Measurements from ENCODE around the gene UBXN11.

DNA sequence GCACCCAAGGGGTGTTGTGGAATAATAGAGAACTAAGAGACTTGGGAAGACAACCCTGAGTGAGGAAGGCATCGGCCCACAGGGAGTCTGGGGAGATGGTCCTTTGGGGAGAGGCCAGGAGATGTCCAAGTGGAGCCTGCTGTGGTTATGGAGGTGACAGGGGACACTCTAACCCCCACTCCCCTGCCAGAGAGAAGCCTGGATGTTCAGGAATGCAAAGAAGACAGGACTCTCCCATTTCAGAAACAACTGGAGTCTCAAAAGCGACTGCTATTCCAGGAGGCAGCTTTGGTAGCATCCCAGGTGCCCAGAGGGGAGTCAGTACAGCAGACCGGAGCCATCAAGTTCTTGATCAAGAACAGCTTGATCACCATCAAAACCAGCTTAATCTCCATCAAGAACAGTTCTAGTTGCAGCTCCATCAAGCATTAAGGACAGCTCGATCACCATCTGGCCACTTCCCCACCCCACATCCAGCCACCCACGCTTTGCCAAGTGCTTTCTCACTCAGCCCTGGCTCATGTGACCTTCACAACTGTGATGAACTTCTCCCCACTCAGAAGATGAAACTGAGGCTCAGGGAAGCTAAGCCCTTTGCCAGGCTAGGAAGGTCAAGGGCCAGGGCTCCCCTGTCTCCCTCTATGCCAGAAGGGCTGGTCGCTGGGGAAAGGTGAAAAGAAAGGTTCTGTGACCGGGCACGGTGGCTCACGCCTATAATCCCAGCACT lies 12.1 kb upstream of the UBXN11 start:
- no peak for TF ChIP-seq POLR2A (IDR thresholded peaks at IDR 0.05)
- TF ChIP-seq, protein P1, sequence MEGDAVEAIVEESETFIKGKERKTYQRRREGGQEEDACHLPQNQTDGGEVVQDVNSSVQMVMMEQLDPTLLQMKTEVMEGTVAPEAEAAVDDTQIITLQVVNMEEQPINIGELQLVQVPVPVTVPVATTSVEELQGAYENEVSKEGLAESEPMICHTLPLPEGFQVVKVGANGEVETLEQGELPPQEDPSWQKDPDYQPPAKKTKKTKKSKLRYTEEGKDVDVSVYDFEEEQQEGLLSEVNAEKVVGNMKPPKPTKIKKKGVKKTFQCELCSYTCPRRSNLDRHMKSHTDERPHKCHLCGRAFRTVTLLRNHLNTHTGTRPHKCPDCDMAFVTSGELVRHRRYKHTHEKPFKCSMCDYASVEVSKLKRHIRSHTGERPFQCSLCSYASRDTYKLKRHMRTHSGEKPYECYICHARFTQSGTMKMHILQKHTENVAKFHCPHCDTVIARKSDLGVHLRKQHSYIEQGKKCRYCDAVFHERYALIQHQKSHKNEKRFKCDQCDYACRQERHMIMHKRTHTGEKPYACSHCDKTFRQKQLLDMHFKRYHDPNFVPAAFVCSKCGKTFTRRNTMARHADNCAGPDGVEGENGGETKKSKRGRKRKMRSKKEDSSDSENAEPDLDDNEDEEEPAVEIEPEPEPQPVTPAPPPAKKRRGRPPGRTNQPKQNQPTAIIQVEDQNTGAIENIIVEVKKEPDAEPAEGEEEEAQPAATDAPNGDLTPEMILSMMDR (IDR thresholded peaks at IDR 0.05 in 4 of 5, conservative IDR thresholded peaks at IDR 0.05 in 1 of 5): no peak
